Measurements from ENCODE around the gene CRHR1. TPM values are rescaled to one million over a fixed set of nuclear protein-coding genes. Genes with fewer than 3 reads are reported as not detected.

Gene CRHR1
- total RNA-seq, 3 donors from 2014 or later = 1.6 to 2.8 TPM; not detected in 1

GRCh38 chr17:45787044-45787443 is 2.9 kb downstream of the CRHR1 start:
- intact Hi-C loops (cut with DNase I; ENCODE audit: low total_unique reads) = no loop called here
- no peaks in the 10 kb centered on the region for H3K9me3 ChIP-seq
- DNase-seq (ENCODE audit: low spot score in 2 of 2) = no peak
- H3K4me3 ChIP-seq = no peak overlapping the region
- TF ChIP-seq POLR2A (IDR thresholded peaks at IDR 0.05) = no peak
- TF ChIP-seq CTCF (IDR thresholded peaks at IDR 0.05) = no peak
- no peak for TF ChIP-seq POLR2AphosphoS5 (IDR thresholded peaks at IDR 0.05)
- H3K36me3 ChIP-seq = no peaks in the 10 kb centered on the region
- peaks cover 0 to 9% of the 10 kb centered on the region in 2 donors for H3K27me3 ChIP-seq
- no peak overlapping the region for H3K27ac ChIP-seq
- H3K4me1 ChIP-seq = peaks cover 8 to 11% of the 10 kb centered on the region in 2 donors

- peaks cover 8 to 11% of the 10 kb centered on the region in 2 donors for H3K4me1 ChIP-seq
- H3K27me3 ChIP-seq = peaks cover 0 to 9% of the 10 kb centered on the region in 2 donors
Observed at GRCh38 chr17:45787656-45788055, 3.5 kb downstream of the CRHR1 start.

GRCh38 chr17:45788057-45788456 is 3.9 kb downstream of the CRHR1 start:
- no peak for DNase-seq (ENCODE audit: low spot score in 2 of 2)
- H3K27me3 ChIP-seq = peaks cover 0 to 6% of the 10 kb centered on the region in 2 donors
- H3K27ac ChIP-seq = no peak overlapping the region
- H3K9me3 ChIP-seq = no peaks in the 10 kb centered on the region
- peaks cover 8 to 11% of the 10 kb centered on the region in 2 donors for H3K4me1 ChIP-seq
- TF ChIP-seq POLR2AphosphoS5 (IDR thresholded peaks at IDR 0.05) = no peak
- intact Hi-C loops (cut with DNase I; ENCODE audit: low total_unique reads) = no loop called here
- no peak overlapping the region for H3K4me3 ChIP-seq
- no peaks in the 10 kb centered on the region for H3K36me3 ChIP-seq

More at GRCh38 chr17:45787656-45788055, 3.5 kb downstream of the CRHR1 start:
- H3K27ac ChIP-seq = no peak overlapping the region
- no peak for DNase-seq (ENCODE audit: low spot score in 2 of 2)
- H3K9me3 ChIP-seq = no peaks in the 10 kb centered on the region
- H3K36me3 ChIP-seq = no peaks in the 10 kb centered on the region
- no peak overlapping the region for H3K4me3 ChIP-seq
- intact Hi-C loops (cut with DNase I; ENCODE audit: low total_unique reads) = no loop called here
- TF ChIP-seq POLR2AphosphoS5 (IDR thresholded peaks at IDR 0.05) (no peak), CTCF (IDR thresholded peaks at IDR 0.05) (no peak), POLR2A (IDR thresholded peaks at IDR 0.05) (no peak)

GRCh38 chr17:45789874-45790273 is 5.8 kb downstream of the CRHR1 start:
- Histone ChIP-seq H3K4me3 (no peak overlapping the region), H3K36me3 (no peaks in the 10 kb centered on the region), H3K27me3 (no peaks in the 10 kb centered on the region), H3K27ac (no peak overlapping the region), H3K9me3 (no peaks in the 10 kb centered on the region), H3K4me1 (peaks cover 5 to 7% of the 10 kb centered on the region in 2 donors)
- DNase-seq (ENCODE audit: low spot score in 2 of 2) = no peak
- intact Hi-C loops (cut with DNase I; ENCODE audit: low total_unique reads) = no loop called here
- TF ChIP-seq POLR2AphosphoS5 (IDR thresholded peaks at IDR 0.05) (no peak), CTCF (IDR thresholded peaks at IDR 0.05) (no peak), POLR2A (IDR thresholded peaks at IDR 0.05) (no peak)

GRCh38 chr17:45790296-45790922 is 6.3 kb downstream of the CRHR1 start:
- Histone ChIP-seq H3K27ac (no peak overlapping the region), H3K36me3 (no peaks in the 10 kb centered on the region), H3K4me3 (no peak overlapping the region), H3K27me3 (no peaks in the 10 kb centered on the region), H3K9me3 (no peaks in the 10 kb centered on the region), H3K4me1 (peaks cover 0 to 7% of the 10 kb centered on the region in 2 donors)
- no peak for TF ChIP-seq POLR2A (IDR thresholded peaks at IDR 0.05)
- TF ChIP-seq CTCF (IDR thresholded peaks at IDR 0.05) = no peak
- TF ChIP-seq POLR2AphosphoS5 (IDR thresholded peaks at IDR 0.05) = no peak
- DNase-seq (ENCODE audit: low spot score in 2 of 2) = peak in 1 of 2 donors; percentile 24
- intact Hi-C loops (cut with DNase I; ENCODE audit: low total_unique reads) = no loop called here
